RWPE2 (cell line): ENCODE results near the gene LYST.

ENCODE experiments used
- ATAC-seq: fragments of 200-7000 bp; cut with Tn5 transposase; 3 replicates; pipeline ENCODE4 v1.9.1; 2021; ENCODE audit warnings: low read depth
- DNase-seq: peaks from one replicate; pipeline ENCODE4 v3.0.0-alpha.2; 2020; ENCODE audit warnings: low spot score
- H3K27ac ChIP-seq: fragments of 450-650 bp; 2 replicates; pipeline ENCODE4 v1.5.1; 2017; ENCODE audit warnings: mild to moderate bottlenecking; ENCODE audit not compliant: poor library complexity, severe bottlenecking
- H3K27me3 ChIP-seq: fragments of 250-450 bp; sonication (Bioruptor Pico); 2 replicates; pipeline ENCODE4 v1.5.1; 2021; ENCODE audit warnings: mild to moderate bottlenecking, moderate library complexity; ENCODE audit not compliant: insufficient read depth, poor library complexity, severe bottlenecking
- H3K36me3 ChIP-seq: fragments of 250-450 bp; sonication (Bioruptor Pico); 2 replicates; pipeline ENCODE4 v1.5.1; 2020; ENCODE audit warnings: low read depth, mild to moderate bottlenecking, moderate library complexity
- H3K4me1 ChIP-seq: fragments of 250-450 bp; sonication (Bioruptor Pico); 2 replicates; pipeline ENCODE4 v1.5.1; 2021; ENCODE audit warnings: mild to moderate bottlenecking, moderate library complexity; ENCODE audit not compliant: insufficient read depth, poor library complexity, severe bottlenecking
- H3K4me3 ChIP-seq: fragments of 250-450 bp; sonication (Bioruptor Pico); 2 replicates; pipeline ENCODE4 v1.5.1; 2021; ENCODE audit warnings: mild to moderate bottlenecking, moderate library complexity; ENCODE audit not compliant: severe bottlenecking
- H3K9me3 ChIP-seq: fragments of 250-450 bp; sonication (Bioruptor Pico); 2 replicates; pipeline ENCODE4 v1.5.1; 2021; ENCODE audit warnings: mild to moderate bottlenecking, moderate library complexity; ENCODE audit not compliant: severe bottlenecking
- CTCF ChIP-seq: fragments of 450-650 bp; IDR thresholded peaks from one replicate; pipeline ENCODE4 v1.5.1; 2017; ENCODE audit warnings: mild to moderate bottlenecking, moderate library complexity; ENCODE audit not compliant: poor library complexity, severe bottlenecking

Gene LYST

GRCh38 chr1:235739631-235740030 is 127.1 kb downstream of the LYST start:
- TF ChIP-seq CTCF: no peak
- no peak for ATAC-seq
- DNase-seq: no peak
- Histone ChIP-seq H3K36me3 (peaks cover 15% of the 10 kb centered on the region), H3K27me3 (no peaks in the 10 kb centered on the region), H3K27ac (peak overlapping the region; percentile 61), H3K9me3 (no peaks in the 10 kb centered on the region), H3K4me1 (peaks cover 31% of the 10 kb centered on the region), H3K4me3 (no peak overlapping the region)

- Histone ChIP-seq H3K4me1 (peaks cover 31% of the 10 kb centered on the region), H3K36me3 (peaks cover 15% of the 10 kb centered on the region), H3K4me3 (no peak overlapping the region), H3K27me3 (no peaks in the 10 kb centered on the region), H3K27ac (peak overlapping the region; percentile 61), H3K9me3 (no peaks in the 10 kb centered on the region)
- TF ChIP-seq CTCF: no peak
- DNase-seq: no peak
- peak; percentile 86 for ATAC-seq
These were observed 127.6 kb downstream of the LYST start for GRCh38 chr1:235739124-235739523.

- Histone ChIP-seq H3K27me3 (no peaks in the 10 kb centered on the region), H3K36me3 (peaks cover 14% of the 10 kb centered on the region), H3K9me3 (no peaks in the 10 kb centered on the region), H3K4me3 (no peak overlapping the region), H3K27ac (no peak overlapping the region), H3K4me1 (peaks cover 31% of the 10 kb centered on the region)
- no peak for TF ChIP-seq CTCF
- no peak for DNase-seq
- no peak for ATAC-seq
These were observed 129.0 kb downstream of the LYST start for GRCh38 chr1:235737751-235738150.

- Histone ChIP-seq H3K36me3 (peaks cover 13% of the 10 kb centered on the region; the same call in 1 of the 2 replicates), H3K9me3 (no peaks in the 10 kb centered on the region), H3K27me3 (no peaks in the 10 kb centered on the region), H3K27ac (no peak overlapping the region), H3K4me3 (no peak overlapping the region), H3K4me1 (peaks cover 26% of the 10 kb centered on the region)
- no peak for ATAC-seq
- no peak for DNase-seq
- no peak for TF ChIP-seq CTCF
These were observed 130.4 kb downstream of the LYST start for GRCh38 chr1:235736263-235736662.

- DNase-seq (no peak), ATAC-seq (no peak; the same call in 2 of the 3 replicates)
- no peak overlapping the region for H3K27ac ChIP-seq
- peaks cover 16% of the 10 kb centered on the region; the same call in 1 of the 2 replicates for H3K36me3 ChIP-seq
- H3K27me3 ChIP-seq: no peaks in the 10 kb centered on the region
- no peak for TF ChIP-seq CTCF
- peaks cover 20% of the 10 kb centered on the region for H3K4me1 ChIP-seq
- H3K9me3 ChIP-seq: no peaks in the 10 kb centered on the region
- no peak overlapping the region for H3K4me3 ChIP-seq
These were observed 131.1 kb downstream of the LYST start for GRCh38 chr1:235735621-235736020.
